T-helper 17 cell (primary cell): ENCODE results near the gene INPP1. TPM values are rescaled to one million over a fixed set of nuclear protein-coding genes. Genes with fewer than 3 reads are reported as not detected.
"Not testable (repeated sequence)": the region's sequence is repeated elsewhere in the genome, so short reads cannot be mapped to it uniquely, and the experiment has no call there.

ENCODE experiments used
- ATAC-seq: fragments of 150-1000 bp; cut with Tn5 transposase; 2 replicates; pipeline ENCODE4 v1.10.0; 2021; ENCODE audit warnings: mild to moderate bottlenecking, moderate library complexity
- DNase-seq, 3 donors: peaks; one replicate each; pipeline versions ENCODE4 v3.0.0 to v3.0.0-alpha.2; 2020 to 2021
- H3K9me3 ChIP-seq: one replicate; pipeline ENCODE4 v1.7.0; 2013; ENCODE audit warnings: low read length, mild to moderate bottlenecking; ENCODE audit not compliant: control insufficient read depth, poor library complexity, severe bottlenecking
- H3K27ac Mint-ChIP-seq: one replicate; pipeline ENCODE4 v1.8.0; 2022; ENCODE audit warnings: mild to moderate bottlenecking, moderate library complexity, mixed read lengths
- H3K27me3 Mint-ChIP-seq: one replicate; pipeline ENCODE4 v1.8.0; 2022; ENCODE audit warnings: mixed read lengths
- H3K36me3 Mint-ChIP-seq: one replicate; pipeline ENCODE4 v1.8.0; 2022; ENCODE audit warnings: low read depth, mixed read lengths
- H3K4me1 Mint-ChIP-seq: one replicate; pipeline ENCODE4 v1.8.0; 2022; ENCODE audit warnings: mild to moderate bottlenecking, mixed read lengths
- H3K4me3 Mint-ChIP-seq: one replicate; pipeline ENCODE4 v1.8.0; 2022; ENCODE audit warnings: mild to moderate bottlenecking, moderate library complexity, mixed read lengths
- total RNA-seq, 4 donors: library from RNA in 2 of 4; stranded (reverse) in 2 of 4; gene quantifications; one replicate each; pipeline ENCODE4 v1.2.3 and lab custom pipeline; 2022 to 2026

The INPP1 gene, protein sequence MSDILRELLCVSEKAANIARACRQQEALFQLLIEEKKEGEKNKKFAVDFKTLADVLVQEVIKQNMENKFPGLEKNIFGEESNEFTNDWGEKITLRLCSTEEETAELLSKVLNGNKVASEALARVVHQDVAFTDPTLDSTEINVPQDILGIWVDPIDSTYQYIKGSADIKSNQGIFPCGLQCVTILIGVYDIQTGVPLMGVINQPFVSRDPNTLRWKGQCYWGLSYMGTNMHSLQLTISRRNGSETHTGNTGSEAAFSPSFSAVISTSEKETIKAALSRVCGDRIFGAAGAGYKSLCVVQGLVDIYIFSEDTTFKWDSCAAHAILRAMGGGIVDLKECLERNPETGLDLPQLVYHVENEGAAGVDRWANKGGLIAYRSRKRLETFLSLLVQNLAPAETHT
- total RNA-seq: 1 to 10 TPM; 3.0 to 3.7 TPM
- total RNA-seq (lab: John Stamatoyannopoulos, UW): 2.8 to 2.9 reads per million in 2 donors

DNA sequence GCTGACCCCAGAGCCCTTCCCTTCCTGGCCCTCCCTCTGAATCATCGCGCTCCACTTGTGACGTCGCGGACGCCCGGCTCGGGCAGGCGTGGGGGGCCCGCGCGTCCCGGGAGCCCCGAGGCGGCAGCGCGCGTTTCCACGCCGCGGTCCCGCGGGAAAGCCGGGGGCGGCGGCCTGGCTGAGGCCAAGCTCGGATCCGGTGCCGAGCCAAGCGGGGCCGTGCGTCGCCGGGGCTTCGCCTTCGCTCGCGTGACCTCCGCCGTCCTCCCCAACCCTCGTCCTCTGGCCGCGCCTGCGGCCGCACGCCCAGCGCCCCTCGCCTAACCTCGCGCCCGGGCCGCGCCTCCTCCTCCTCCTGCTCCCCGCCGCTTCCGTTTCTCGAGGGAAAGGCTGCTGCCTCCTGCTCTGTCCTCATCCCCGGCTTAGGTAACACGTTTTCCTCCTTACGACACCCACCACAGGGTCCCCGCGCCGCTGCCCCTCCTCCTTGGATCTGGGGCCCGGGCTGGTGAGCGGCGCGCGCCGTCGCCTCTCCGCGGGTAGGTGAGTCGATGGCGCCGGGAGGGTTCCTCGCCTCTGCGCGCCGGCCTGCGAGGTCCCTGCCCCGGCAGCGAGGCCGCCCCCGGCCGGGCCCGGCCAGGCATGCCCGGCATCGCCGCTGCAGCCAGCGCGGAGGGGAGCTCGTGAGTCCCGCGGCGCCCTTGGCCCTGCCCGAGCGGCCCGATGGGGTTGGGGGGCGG lies at the start of gene INPP1:
Gene INPP1, plus strand, starts transcription at position 54 of the 740 bp plus-strand sequence. CDS start 16,514 bp downstream, outside the sequence.
- H3K36me3 Mint-ChIP-seq: no peaks in the 10 kb centered on the region
- ATAC-seq (peak; percentile 70), DNase-seq (peak; percentile 14 to 26 (median 17))
- peaks cover 11% of the 10 kb centered on the region for H3K4me1 Mint-ChIP-seq
- peak within 1 kb of the TSS; percentile 88 for H3K27ac Mint-ChIP-seq
- H3K27me3 Mint-ChIP-seq: no peaks in the 10 kb centered on the region
- peak within 1 kb of the TSS; percentile 90 for H3K4me3 Mint-ChIP-seq
- no peaks in the 10 kb centered on the region for H3K9me3 ChIP-seq

DNA sequence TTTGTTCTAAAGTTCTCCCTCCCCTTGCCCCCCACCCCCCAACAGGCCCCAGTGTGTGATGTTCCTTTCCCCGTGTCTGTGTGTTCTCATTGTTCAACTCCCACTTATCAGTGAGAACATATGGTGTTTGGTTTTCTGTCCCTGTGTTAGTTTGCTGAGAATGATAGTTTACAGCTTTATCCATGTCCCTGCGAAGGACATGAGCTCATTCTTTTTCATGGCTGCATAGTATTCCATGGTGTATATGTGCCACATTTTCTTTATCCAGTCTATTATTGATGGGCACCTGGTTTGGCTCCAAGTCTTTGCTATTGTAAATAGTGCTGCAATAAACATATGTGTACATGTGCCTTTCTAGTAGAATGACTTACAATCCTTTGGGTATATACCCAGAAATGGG lies 45.5 kb upstream of the INPP1 start:
- not testable (repeated sequence) for H3K36me3 Mint-ChIP-seq

DNA sequence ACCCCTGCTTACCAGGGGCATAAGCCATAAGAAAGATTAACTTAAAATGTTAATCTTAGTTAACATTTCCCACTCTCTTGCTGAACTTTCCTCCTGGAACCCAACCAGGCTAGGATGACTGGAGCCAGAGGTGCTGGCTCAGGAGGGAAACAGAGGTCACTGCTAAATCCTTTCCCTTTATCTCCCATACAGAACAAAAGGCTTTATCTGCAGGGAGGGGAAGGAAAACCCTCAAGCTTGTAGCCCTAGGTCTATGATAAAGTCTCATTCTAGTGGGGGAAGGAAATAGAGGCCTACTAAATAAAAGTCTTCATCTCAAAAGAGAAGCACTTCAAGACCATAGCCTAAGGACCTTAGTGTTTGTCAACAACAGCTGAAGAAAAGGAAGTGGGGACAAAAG lies 42.4 kb upstream of the INPP1 start:
- H3K27me3 Mint-ChIP-seq: no peaks in the 10 kb centered on the region
- H3K27ac Mint-ChIP-seq: no peak overlapping the region
- H3K4me3 Mint-ChIP-seq: no peak overlapping the region
- no peaks in the 10 kb centered on the region for H3K9me3 ChIP-seq
- H3K4me1 Mint-ChIP-seq: peaks cover 11% of the 10 kb centered on the region
- H3K36me3 Mint-ChIP-seq: peaks cover 7% of the 10 kb centered on the region
- ATAC-seq: no peak
- DNase-seq: no peak

More for the DNA sequence above, 45.5 kb upstream of the INPP1 start:
- not testable (repeated sequence) for H3K27ac Mint-ChIP-seq, H3K4me1 Mint-ChIP-seq, H3K4me3 Mint-ChIP-seq, H3K9me3 ChIP-seq, H3K27me3 Mint-ChIP-seq, DNase-seq, ATAC-seq

GRCh38 chr2:190302052-190302451 lies 41.3 kb upstream of the INPP1 start:
- Mint-ChIP-seq H3K4me3 (no peak overlapping the region), H3K27me3 (no peaks in the 10 kb centered on the region), H3K27ac (no peak overlapping the region), H3K36me3 (peaks cover 7% of the 10 kb centered on the region), H3K4me1 (peaks cover 11% of the 10 kb centered on the region)
- ATAC-seq: no peak
- DNase-seq: no peak
- no peaks in the 10 kb centered on the region for H3K9me3 ChIP-seq

- DNase-seq (no peak), ATAC-seq (no peak)
- H3K36me3 Mint-ChIP-seq: peaks cover 10% of the 10 kb centered on the region
- no peaks in the 10 kb centered on the region for H3K27me3 Mint-ChIP-seq
- peaks cover 16% of the 10 kb centered on the region for H3K4me1 Mint-ChIP-seq
- H3K4me3 Mint-ChIP-seq: no peak overlapping the region
- H3K9me3 ChIP-seq: no peaks in the 10 kb centered on the region
- no peak overlapping the region for H3K27ac Mint-ChIP-seq
Measured at GRCh38 chr2:190303647-190304046, 39.7 kb upstream of the INPP1 start.

DNA sequence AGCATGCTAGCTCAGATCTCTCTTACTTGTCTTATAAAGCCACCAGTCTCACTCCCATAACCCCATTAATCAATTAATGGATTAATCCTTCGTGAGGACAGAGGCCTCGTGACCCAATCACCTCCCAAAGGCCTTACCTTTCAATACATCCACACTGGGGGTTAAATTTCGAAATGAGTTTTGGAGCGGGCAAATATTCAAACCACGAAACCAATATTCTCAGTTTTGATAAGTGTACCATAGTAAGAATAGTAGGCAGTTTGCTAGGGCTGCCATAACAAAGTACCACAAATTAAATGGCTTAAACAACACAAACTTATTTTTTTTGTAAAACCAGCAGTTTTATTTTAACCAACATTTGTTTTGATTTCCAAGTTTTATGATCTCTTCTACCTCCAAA lies 39.0 kb upstream of the INPP1 start:
- Mint-ChIP-seq H3K36me3 (peaks cover 10% of the 10 kb centered on the region), H3K4me1 (peaks cover 16% of the 10 kb centered on the region), H3K27ac (no peak overlapping the region), H3K4me3 (no peak overlapping the region), H3K27me3 (no peaks in the 10 kb centered on the region)
- no peaks in the 10 kb centered on the region for H3K9me3 ChIP-seq
- DNase-seq (no peak), ATAC-seq (no peak)

- no peaks in the 10 kb centered on the region for H3K27me3 Mint-ChIP-seq
- DNase-seq: no peak
- H3K27ac Mint-ChIP-seq: no peak overlapping the region
- peaks cover 5% of the 10 kb centered on the region for H3K36me3 Mint-ChIP-seq
- H3K4me1 Mint-ChIP-seq: peaks cover 18% of the 10 kb centered on the region
- no peak for ATAC-seq
- H3K9me3 ChIP-seq: no peaks in the 10 kb centered on the region
- no peak overlapping the region for H3K4me3 Mint-ChIP-seq
Measured at GRCh38 chr2:190308031-190308430, 35.4 kb upstream of the INPP1 start.

DNA sequence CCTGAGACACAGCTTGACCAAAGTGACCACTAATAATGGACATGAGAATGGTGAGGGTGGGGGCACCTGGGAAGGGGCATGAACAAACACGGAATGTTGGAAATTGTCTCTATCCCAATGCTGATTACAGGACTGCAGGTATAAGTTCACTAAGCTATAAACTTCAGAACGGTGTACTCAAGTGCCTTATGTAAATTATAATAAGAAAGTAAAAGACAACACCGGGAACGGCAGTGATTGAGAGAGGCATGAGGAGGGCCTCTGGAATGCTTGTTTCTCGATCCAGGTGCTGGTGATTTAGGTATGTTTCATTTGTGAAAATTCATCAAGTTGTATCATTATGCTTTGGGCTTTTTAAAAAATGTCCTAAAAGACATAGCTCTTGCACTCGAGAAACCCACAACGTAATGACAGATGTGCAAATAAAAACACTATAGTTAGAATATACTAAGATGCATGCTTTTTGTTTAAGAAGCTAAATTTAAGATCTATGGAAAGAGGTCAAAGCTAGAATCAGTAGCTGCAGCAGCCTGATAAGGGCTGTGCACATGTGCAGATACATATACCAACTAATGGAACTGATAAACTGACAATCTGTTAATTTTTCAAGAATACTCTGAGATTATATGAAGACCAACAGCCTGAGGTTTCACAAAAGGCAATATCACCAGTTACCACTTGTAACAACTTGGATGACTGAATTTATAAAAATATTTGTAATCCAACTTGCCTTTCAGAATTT lies 31.3 kb upstream of the INPP1 start:
- ATAC-seq (no peak), DNase-seq (no peak)
- no peaks in the 10 kb centered on the region for H3K27me3 Mint-ChIP-seq
- peaks cover 29% of the 10 kb centered on the region for H3K4me1 Mint-ChIP-seq
- no peaks in the 10 kb centered on the region for H3K9me3 ChIP-seq
- no peak overlapping the region for H3K4me3 Mint-ChIP-seq
- H3K27ac Mint-ChIP-seq: no peak overlapping the region
- H3K36me3 Mint-ChIP-seq: peaks cover 5% of the 10 kb centered on the region

DNA sequence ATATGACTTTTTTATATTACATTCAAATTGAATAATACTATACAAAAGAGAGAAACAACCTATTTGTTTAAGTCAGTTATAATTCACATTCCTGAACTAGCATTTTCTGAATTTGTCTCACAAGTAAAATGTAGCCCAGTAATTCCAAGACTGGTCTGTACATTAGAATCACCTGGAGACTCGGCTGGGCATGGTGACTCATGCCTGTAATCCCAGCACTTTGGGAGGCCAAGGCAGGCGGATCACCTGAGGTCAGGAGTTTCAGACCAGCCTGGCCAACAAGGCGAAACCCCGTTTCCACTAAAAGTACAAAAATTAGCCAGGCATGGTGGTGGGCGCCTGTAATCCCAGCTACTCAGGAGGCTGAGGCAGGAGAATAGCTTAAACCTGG lies 30.8 kb upstream of the INPP1 start:
- H3K4me1 Mint-ChIP-seq: peaks cover 32% of the 10 kb centered on the region
- ATAC-seq, H3K27ac Mint-ChIP-seq, H3K36me3 Mint-ChIP-seq, H3K27me3 Mint-ChIP-seq, H3K9me3 ChIP-seq, DNase-seq: not testable (repeated sequence)
- peak overlapping the region; percentile 12 for H3K4me3 Mint-ChIP-seq

- peaks cover 2% of the 10 kb centered on the region for H3K36me3 Mint-ChIP-seq
- H3K27me3 Mint-ChIP-seq: no peaks in the 10 kb centered on the region
- DNase-seq (no peak), ATAC-seq (no peak)
- peaks cover 30% of the 10 kb centered on the region for H3K4me1 Mint-ChIP-seq
- no peaks in the 10 kb centered on the region for H3K9me3 ChIP-seq
- no peak overlapping the region for H3K4me3 Mint-ChIP-seq
- H3K27ac Mint-ChIP-seq: no peak overlapping the region
Measured at GRCh38 chr2:190313880-190314279, 29.5 kb upstream of the INPP1 start.

- Mint-ChIP-seq H3K27me3 (no peaks in the 10 kb centered on the region), H3K36me3 (peaks cover 6% of the 10 kb centered on the region), H3K27ac (peak overlapping the region; percentile 81), H3K4me3 (no peak overlapping the region), H3K4me1 (peaks cover 38% of the 10 kb centered on the region)
- no peaks in the 10 kb centered on the region for H3K9me3 ChIP-seq
- DNase-seq: no peak
- ATAC-seq: no peak
Measured at GRCh38 chr2:190315273-190315672, 28.1 kb upstream of the INPP1 start.

DNA sequence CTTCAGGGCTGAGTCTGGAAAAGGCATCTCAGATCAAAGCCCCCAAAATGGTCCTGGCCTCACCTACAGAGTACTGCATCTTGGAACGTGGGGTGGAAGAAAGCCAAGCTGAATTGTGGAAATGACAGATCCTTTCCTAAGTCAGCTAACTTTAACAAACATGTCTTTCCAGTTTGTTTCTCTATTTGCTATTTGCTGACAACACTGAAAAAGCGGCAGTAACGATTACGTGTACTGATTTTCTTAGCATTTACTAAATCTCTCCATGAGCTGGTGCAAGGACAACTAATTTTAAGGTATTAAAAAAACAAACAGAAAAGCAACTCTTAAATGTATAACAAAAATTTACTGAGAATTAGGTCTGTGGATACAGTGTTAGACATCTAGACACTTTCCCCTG lies 24.9 kb upstream of the INPP1 start:
- Mint-ChIP-seq H3K27me3 (no peaks in the 10 kb centered on the region), H3K4me3 (peak overlapping the region; percentile 100), H3K36me3 (peaks cover 5% of the 10 kb centered on the region), H3K27ac (no peak overlapping the region), H3K4me1 (peaks cover 34% of the 10 kb centered on the region)
- DNase-seq (no peak), ATAC-seq (no peak)
- no peaks in the 10 kb centered on the region for H3K9me3 ChIP-seq

DNA sequence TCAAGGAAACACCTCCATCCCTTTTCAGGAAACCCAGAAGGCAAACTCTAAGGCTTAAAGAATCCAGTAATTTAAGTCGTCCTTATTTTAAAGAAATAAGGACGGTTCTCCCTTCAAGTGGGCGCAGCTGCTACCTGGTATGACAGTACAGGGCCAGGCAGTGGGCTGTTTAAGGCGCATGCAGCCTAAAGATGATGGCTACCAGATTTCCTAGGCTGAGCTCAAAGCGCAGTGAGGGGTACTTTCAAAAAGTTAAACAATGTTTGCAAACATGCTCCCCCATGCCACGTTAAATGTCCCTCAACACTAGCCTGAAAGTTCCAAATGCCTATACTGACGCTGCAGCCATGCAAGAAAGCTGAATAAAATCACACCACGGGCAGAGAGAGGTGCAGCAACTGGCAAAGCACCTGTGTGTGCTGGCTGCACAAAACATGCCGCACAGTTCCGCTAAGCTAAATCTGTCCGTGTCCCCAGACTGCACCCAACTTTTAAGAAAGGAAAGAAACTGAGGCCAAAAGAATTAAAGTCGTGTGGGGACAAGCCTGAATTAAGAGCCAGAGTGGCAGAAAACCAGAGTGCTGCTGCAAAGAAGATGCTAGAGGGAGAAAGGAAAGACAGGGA lies 24.3 kb upstream of the INPP1 start:
- H3K4me3 Mint-ChIP-seq: peak overlapping the region; percentile 100
- DNase-seq (no peak), ATAC-seq (peak; percentile 53)
- no peaks in the 10 kb centered on the region for H3K27me3 Mint-ChIP-seq
- H3K36me3 Mint-ChIP-seq: peaks cover 5% of the 10 kb centered on the region
- peak overlapping the region; percentile 92 for H3K27ac Mint-ChIP-seq
- H3K4me1 Mint-ChIP-seq: peaks cover 34% of the 10 kb centered on the region
- no peaks in the 10 kb centered on the region for H3K9me3 ChIP-seq
